ENCODE measurements around the gene ATAD2B. TPM values are rescaled to one million over a fixed set of nuclear protein-coding genes. Genes with fewer than 3 reads are reported as not detected.

The ATAD2B gene
- total RNA-seq, 1 experiment from 2014 or later: 19.7 TPM

- peaks cover 6% of the 10 kb centered on the region for H3K36me3 Mint-ChIP-seq (ENCODE audit: insufficient read depth, unreplicated experiment)
- CTCF ChIA-PET: interaction anchor here (1.0 kb wide), 1 partner anchor 17 kb away, joined by 3 read pairs; no protein-coding TSS in a partner anchor
- DNase-seq (ENCODE audit: unreplicated experiment): no peak
- no peaks in the 10 kb centered on the region for H3K9me3 Mint-ChIP-seq (ENCODE audit: unreplicated experiment)
- no peak overlapping the region for H3K4me3 Mint-ChIP-seq (ENCODE audit: unreplicated experiment)
- no peak overlapping the region for H3K27ac Mint-ChIP-seq (ENCODE audit: low read depth, unreplicated experiment)
- TF ChIP-seq CTCF (IDR thresholded peaks at IDR 0.05; ENCODE audit: unreplicated experiment): no peak
- BruUV-seq (replicated peaks): no TSS peak
- H3K27me3 Mint-ChIP-seq (ENCODE audit: insufficient read depth, unreplicated experiment): no peaks in the 10 kb centered on the region
- intact Hi-C loops (cut with micrococcal nuclease): no loop called here
- peaks cover 22% of the 10 kb centered on the region for H3K4me1 Mint-ChIP-seq (ENCODE audit: insufficient read depth, unreplicated experiment)
- POLR2A ChIA-PET: interaction anchor here (1.2 to 8.0 kb wide), 2 partner anchors 21 to 172 kb away, joined by 4 to 144 read pairs; partner anchors contain the start of gene ATAD2B
Measured at GRCh38 chr2:23905155-23905554, 21.8 kb downstream of the ATAD2B start.

GRCh38 chr2:23904692-23905091 lies 22.2 kb downstream of the ATAD2B start:
- intact Hi-C loops (cut with micrococcal nuclease): no loop called here
- Mint-ChIP-seq H3K9me3 (ENCODE audit: unreplicated experiment) (no peaks in the 10 kb centered on the region), H3K27me3 (ENCODE audit: insufficient read depth, unreplicated experiment) (no peaks in the 10 kb centered on the region), H3K4me3 (ENCODE audit: unreplicated experiment) (no peak overlapping the region), H3K4me1 (ENCODE audit: insufficient read depth, unreplicated experiment) (peaks cover 22% of the 10 kb centered on the region), H3K27ac (ENCODE audit: low read depth, unreplicated experiment) (peak overlapping the region; percentile 0), H3K36me3 (ENCODE audit: insufficient read depth, unreplicated experiment) (peaks cover 6% of the 10 kb centered on the region)
- CTCF ChIA-PET: interaction anchor here (0.9 to 1.0 kb wide), 2 partner anchors 17 to 22 kb away, joined by 3 to 4 read pairs; no protein-coding TSS in a partner anchor
- POLR2A ChIA-PET: interaction anchor here (0.5 to 8.0 kb wide), 3 partner anchors 21 to 173 kb away, joined by 3 to 144 read pairs (median 4); partner anchors contain the start of gene ATAD2B
- no peak for DNase-seq (ENCODE audit: unreplicated experiment)
- TF ChIP-seq CTCF (IDR thresholded peaks at IDR 0.05; ENCODE audit: unreplicated experiment): no peak
- no TSS peak for BruUV-seq (replicated peaks)

- ChIA-PET POLR2A (interaction anchor here (0.5 to 8.0 kb wide), 2 partner anchors 22 to 83 kb away, joined by 3 to 144 read pairs; partner anchors contain the start of gene ATAD2B), CTCF (interaction anchor here (0.9 kb wide), 1 partner anchor 22 kb away, joined by 4 read pairs; no protein-coding TSS in a partner anchor)
- intact Hi-C loops (cut with micrococcal nuclease): no loop called here
- H3K27ac Mint-ChIP-seq (ENCODE audit: low read depth, unreplicated experiment): peak overlapping the region; percentile 0
- no peak for DNase-seq (ENCODE audit: unreplicated experiment)
- no peaks in the 10 kb centered on the region for H3K9me3 Mint-ChIP-seq (ENCODE audit: unreplicated experiment)
- H3K27me3 Mint-ChIP-seq (ENCODE audit: insufficient read depth, unreplicated experiment): no peaks in the 10 kb centered on the region
- H3K4me3 Mint-ChIP-seq (ENCODE audit: unreplicated experiment): no peak overlapping the region
- H3K36me3 Mint-ChIP-seq (ENCODE audit: insufficient read depth, unreplicated experiment): peaks cover 1% of the 10 kb centered on the region
- BruUV-seq (replicated peaks): no TSS peak
- TF ChIP-seq CTCF (IDR thresholded peaks at IDR 0.05; ENCODE audit: unreplicated experiment): no peak
- H3K4me1 Mint-ChIP-seq (ENCODE audit: insufficient read depth, unreplicated experiment): peaks cover 18% of the 10 kb centered on the region
Measured at GRCh38 chr2:23904215-23904614, 22.7 kb downstream of the ATAD2B start.

GRCh38 chr2:23903034-23903433 lies 23.9 kb downstream of the ATAD2B start:
- intact Hi-C loops (cut with micrococcal nuclease): no loop called here
- H3K27ac Mint-ChIP-seq (ENCODE audit: low read depth, unreplicated experiment): no peak overlapping the region
- no peaks in the 10 kb centered on the region for H3K9me3 Mint-ChIP-seq (ENCODE audit: unreplicated experiment)
- H3K36me3 Mint-ChIP-seq (ENCODE audit: insufficient read depth, unreplicated experiment): no peaks in the 10 kb centered on the region
- BruUV-seq (replicated peaks): no TSS peak
- no peak for TF ChIP-seq CTCF (IDR thresholded peaks at IDR 0.05; ENCODE audit: unreplicated experiment)
- POLR2A ChIA-PET: interaction anchor here (0.7 to 8.0 kb wide), 3 partner anchors 12 to 23 kb away, joined by 3 to 144 read pairs (median 4); partner anchors contain the start of gene ATAD2B
- H3K4me1 Mint-ChIP-seq (ENCODE audit: insufficient read depth, unreplicated experiment): peaks cover 17% of the 10 kb centered on the region
- CTCF ChIA-PET: interaction anchor here (0.5 to 6.7 kb wide), 2 partner anchors 23 to 265 kb away, joined by 3 to 38 read pairs; partner anchors contain the start of gene ATAD2B
- no peak overlapping the region for H3K4me3 Mint-ChIP-seq (ENCODE audit: unreplicated experiment)
- no peak for DNase-seq (ENCODE audit: unreplicated experiment)
- no peaks in the 10 kb centered on the region for H3K27me3 Mint-ChIP-seq (ENCODE audit: insufficient read depth, unreplicated experiment)

Data from MCF 10A (cell line).